T-helper 2 cell treated with Interferon-gamma antibody and Interleukin-4, amounts not matched to agents 100 ng/mL and 5 ng/mL, for 36 hours (primary cell): Measurements from ENCODE around the gene IFT74. TPM values are rescaled to one million over a fixed set of nuclear protein-coding genes. Genes with fewer than 3 reads are reported as not detected.

ENCODE experiments used
- intact Hi-C: fragments of 100-400 bp; cut with micrococcal nuclease; formaldehyde crosslinking; loops from one replicate; pipeline ENCODE4 v1.15.1; 2023
- total RNA-seq: library from RNA; stranded (reverse); gene quantifications from 2 replicates; pipeline ENCODE4 v1.2.3, GENCODE V29; 2022

IFT74 gene
- total RNA-seq, 1 donor from 2014 or later, result 9.4 TPM

GRCh38 chr9:26971721-26972120 is 15.5 kb downstream of the IFT74 start:
- intact Hi-C loops, result no loop called here

DNA sequence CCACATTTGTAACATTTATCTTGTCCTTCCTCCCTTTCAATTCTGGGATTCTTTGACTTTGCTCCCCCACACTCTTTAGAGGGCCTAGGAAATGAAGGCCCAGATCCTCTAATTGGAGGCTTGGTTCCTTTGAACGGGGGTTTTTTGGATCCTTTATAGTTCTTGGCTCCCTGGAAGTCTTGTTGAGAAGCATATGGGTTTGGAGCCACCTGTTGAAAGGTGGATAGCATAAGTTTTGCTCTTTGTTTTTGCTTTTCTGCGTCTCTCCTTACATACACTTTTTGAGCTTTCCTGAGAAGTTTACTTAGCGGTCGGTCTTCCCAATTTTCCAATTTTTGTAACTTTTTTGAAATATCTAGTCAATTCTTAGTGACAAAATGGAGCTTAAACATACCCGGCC is 17.8 kb downstream of the IFT74 start:
- intact Hi-C loops, result no loop called here

DNA sequence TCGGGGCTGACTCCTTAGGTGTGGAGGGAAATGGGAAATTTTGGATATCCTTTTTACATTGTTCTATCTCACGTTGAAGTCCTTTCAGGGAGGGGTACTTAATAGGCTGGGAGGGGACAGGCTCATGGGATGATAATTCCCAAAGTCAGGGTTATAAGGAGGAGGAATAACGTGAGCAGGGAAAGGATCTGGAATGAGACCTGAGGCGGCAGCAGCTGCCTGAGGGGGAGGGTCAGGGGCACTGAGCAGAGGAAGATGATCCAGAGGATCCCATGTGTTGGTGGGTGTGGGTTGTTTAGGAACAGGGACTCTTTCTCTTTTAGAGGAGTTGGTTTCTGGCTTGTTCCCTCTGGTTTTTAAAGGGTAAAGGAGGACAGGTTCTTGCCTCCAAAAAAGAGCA is 18.7 kb downstream of the IFT74 start:
- intact Hi-C loops, result loop anchor here (1.0 kb wide), 1 partner anchor 231 kb away; no protein-coding TSS in a partner anchor

DNA sequence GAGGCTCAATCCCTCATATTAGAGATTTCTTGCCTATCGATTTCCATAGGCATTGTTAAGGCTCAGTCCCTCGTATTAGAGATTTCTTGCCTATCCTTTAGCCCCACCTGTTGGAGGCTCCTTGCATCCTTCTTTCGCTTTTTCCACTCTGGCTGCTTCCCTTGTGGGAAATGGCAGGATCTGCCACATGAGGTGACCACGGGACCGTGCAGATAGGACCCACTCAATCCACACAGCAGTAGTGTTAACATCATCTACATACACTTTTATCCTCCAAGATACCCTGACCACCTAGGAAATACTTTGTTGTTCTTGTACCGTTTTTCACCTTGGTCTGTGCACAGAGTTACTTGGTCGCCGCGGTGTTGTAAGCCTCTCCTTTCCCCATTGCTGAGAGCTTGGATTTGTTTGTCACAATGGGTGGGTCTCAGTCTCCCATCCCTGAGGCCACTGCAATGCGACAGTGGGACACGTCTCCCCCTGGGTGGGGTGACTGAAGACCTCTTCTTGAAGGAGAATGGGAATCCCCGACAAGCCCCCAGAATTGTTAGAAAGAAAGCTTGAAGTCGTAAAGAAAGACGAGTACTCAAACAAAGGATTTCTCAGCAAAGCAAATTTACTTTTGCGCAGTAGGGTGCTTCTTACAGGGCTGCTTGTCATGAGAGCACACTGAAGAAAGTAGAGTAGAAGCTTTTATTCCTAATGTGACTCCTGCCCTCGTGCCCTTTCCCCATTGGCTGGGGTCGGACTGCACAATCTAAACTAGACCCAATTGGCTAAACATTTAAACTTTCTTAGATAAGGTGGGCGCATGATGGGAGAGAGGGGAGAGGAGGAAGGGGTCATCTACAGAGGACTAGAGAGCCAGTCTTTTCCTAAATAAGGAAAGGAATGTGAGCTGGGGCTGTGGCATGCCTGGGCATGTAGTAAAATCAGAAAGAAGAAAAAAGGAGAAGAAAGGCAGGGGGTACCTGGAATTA is 19.8 kb downstream of the IFT74 start:
- intact Hi-C loops, result loop anchor here (1.0 kb wide), 1 partner anchor 232 kb away; no protein-coding TSS in a partner anchor

DNA sequence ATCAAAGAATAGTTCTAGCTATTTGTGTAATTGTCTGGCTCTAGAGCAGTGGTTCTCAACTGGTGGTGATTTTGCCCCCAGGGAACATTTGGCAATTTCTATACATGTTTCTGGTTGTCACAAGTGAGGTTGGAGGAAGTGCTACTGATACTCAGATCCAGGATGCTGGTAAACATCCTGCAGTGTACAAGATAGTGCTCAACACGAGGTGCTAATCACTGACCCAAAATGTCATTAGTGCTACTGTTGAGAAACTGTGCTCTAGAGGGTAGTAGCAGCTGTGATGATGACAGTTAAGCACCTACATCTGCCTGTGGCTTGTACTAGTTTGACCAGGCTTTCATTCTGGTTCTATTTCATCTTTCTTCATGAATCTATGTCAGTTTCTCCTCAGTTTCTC is 27.1 kb downstream of the IFT74 start:
- intact Hi-C loops, result no loop called here

- intact Hi-C loops, result no loop called here
Measured at GRCh38 chr9:26995810-26996209, 39.6 kb downstream of the IFT74 start.

DNA sequence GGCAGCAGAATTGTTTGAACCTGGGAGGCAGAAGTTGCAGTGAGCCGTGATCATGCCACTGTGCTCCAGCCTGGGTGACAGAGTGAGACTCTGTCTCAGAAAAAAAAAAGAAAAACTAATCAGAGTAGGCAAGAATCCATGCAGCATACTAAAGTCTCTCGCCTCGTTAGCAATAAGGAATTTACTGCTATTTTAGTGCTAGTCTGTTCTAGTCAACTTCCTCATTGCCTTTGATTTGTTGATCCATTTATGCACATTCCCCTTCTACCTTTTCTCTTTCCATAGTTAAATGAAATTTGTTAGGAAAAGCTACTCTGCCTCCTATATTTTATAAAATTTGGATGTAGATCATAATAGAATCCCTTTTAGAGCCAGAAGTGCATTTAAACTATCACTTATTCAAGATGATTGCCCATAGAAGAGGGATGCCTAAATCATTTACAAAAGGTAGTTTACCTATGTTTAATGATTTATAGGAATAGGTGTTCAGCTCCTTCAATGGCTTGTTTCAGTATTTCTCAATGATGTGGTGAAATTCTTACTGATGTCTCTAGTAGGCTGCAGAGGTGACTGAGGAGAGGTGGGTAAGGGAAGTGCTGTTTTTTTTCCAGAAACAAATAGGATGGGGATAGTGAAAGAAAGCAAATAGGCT is 47.3 kb downstream of the IFT74 start:
- intact Hi-C loops, result no loop called here

- intact Hi-C loops, result no loop called here
Measured at GRCh38 chr9:27005491-27005890, 49.3 kb downstream of the IFT74 start, which contains the start of gene LRRC19. Gene LRRC19 (minus strand): TSS chr9:27005672. CDS start chr9:26999694, 5,978 bp downstream.

DNA sequence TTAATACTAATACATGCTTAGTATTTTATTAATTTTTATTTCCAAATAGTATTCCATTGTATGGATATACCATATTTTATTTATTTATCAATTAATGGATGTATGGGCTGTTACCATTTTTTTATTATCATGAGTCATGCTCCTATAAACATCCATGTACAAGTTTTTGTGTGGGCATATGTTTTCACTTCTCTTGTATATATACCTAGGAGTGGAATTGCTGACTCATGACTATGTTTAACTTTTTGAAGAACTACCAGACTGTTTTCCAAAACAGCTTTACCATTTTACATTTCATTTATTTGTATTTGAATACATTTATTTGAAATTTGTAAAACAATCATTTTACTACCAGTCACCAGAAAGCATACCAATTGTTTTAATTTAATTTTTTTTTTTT is 63.4 kb downstream of the IFT74 start:
- intact Hi-C loops, result no loop called here

GRCh38 chr9:27022920-27023319 is 66.7 kb downstream of the IFT74 start:
- intact Hi-C loops, result no loop called here

- intact Hi-C loops, result no loop called here
Measured at GRCh38 chr9:27029186-27029585, 73.0 kb downstream of the IFT74 start.

GRCh38 chr9:27033815-27034403 is 77.7 kb downstream of the IFT74 start:
- intact Hi-C loops, result loop anchor here (5.0 kb wide), 2 partner anchors 243 to 513 kb away; no protein-coding TSS in a partner anchor

DNA sequence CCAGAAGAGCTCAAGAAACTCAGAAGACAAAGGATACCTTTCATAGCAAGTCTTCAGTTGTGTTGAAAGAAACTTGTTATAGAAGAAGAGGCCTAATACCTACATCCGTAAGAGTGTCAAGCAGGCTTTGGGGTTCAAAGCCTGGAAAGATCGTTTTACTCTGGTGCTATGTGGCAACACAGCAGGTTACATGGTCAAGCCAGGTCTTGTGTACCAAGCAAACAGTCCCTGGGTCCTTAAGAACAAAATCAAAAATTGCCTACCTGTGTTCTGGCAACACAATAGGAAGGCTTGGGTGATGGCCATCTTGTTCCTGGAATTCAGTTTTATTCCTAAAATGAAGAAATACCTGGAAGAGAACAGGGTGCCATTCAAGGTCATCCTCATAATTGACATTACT is 81.3 kb downstream of the IFT74 start:
- intact Hi-C loops, result no loop called here

GRCh38 chr9:27041746-27042145 is 85.5 kb downstream of the IFT74 start:
- intact Hi-C loops, result no loop called here

DNA sequence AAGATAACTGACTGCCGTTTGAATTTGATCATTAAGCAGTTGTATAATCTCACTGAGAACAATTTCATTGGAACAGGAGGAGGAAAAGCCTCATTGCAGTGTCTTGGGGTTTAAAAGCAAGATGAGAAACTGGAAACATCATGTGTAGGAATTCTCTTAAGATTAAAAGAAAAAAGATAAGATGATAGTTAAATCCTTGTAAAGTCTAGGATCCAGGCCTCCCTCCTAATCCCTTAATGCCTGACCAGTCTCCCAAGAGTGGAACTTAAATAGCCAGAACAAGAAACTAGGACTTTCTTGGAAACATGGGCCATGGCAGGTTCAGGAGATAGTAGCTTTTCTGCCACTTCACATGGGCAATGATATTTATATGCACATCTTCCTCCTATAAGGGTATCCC is 86.3 kb downstream of the IFT74 start:
- intact Hi-C loops, result no loop called here

GRCh38 chr9:27043176-27043575 is 87.0 kb downstream of the IFT74 start:
- intact Hi-C loops, result no loop called here

DNA sequence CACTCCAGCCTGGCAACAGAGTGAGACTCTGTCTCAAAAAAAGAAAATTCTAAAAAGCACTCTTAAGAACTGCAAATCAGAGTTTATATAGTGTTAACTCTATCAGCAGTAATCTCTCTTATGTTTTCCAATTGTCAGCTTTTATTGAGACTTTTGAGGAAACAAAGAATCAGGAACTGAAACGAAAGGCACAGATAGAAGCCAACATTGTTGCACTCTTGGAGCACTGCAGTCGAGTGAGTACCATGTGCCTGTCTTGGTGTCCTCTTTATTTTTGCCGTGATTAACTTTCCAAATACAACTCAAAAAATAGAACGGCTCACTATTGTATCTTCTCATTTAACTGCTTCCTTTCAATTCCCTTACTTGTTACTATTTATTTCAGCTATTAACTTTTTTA is 90.9 kb downstream of the IFT74 start:
- intact Hi-C loops, result no loop called here

DNA sequence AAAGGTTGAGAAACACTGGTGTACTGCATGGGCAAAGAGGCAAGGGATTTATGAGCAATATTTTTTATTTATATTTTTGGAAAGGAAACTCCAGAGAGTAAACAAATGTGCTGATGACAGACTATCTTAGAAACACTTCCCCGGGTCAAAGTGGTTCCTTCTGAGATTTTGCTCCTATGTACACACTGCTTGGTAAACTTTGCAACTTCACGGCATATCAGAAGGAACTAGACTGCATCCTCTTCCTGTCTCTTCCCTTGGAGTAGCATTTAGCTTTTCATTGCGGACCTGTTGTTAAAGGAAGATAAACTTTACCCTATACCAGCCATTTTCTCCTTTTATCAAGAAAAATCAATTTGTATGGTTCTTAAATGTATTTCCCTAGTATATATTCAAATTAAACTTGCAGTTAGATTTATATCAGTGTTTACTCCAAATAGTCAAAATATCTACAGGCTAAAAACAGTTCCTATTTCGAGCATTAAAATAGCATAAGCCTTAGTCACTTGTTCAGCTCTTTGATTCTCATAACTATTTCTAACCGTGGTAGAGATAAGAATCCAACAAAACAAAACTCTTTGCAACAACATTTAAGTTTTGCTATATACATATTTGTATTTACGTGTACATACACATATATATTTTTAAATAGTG is 97.3 kb downstream of the IFT74 start:
- intact Hi-C loops, result no loop called here

DNA sequence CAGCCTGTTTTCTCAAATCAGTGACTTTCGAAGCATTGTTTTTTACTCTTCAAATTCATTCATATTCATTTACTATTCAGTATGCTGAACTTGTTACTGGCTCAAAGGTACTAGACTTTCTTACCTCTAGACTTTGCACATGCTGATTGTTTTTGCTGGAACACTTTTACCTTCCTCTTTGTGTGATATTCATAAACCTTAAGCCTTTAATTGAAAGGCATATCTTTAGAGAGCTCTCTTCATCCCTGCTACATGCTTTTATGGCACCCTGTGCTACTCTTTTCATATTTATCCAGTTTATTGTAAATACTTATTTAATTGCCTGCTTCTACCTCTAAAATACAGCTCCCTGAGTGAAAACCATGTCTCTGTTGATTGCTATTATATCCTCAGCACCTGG is 97.9 kb downstream of the IFT74 start:
- intact Hi-C loops, result no loop called here

DNA sequence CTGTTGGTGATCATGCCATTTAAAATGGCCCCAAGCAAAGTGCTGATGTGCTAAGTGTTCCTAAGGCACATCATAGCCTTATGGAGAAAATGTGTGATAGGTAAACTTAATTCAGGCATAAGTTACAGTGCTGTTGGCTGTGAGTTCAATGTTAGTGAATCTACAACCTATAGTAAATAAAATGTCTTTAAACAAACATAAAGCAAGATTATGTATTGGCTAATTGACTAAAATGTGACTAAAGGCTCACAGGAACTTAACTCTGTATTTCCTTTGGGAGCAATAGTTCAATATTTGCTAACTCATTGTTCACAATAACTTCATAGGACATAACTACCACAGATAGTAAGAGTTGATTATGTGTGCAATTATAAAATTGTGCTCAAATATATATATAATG is 98.6 kb downstream of the IFT74 start:
- intact Hi-C loops, result no loop called here

GRCh38 chr9:27059412-27059811 is 103.2 kb downstream of the IFT74 start:
- intact Hi-C loops, result no loop called here
